A204.1 (cell line): ENCODE data around the gene COBL.
"Not testable (repeated sequence)": the region's sequence is repeated elsewhere in the genome, so short reads cannot be mapped to it uniquely, and the experiment has no call there.

Experiments used
- FAIRE-seq: peaks from 2 replicates; lab custom pipeline; 2012; peaks lifted over from hg19 to GRCh38; lab: Jason Lieb, UNC

COBL gene

GRCh38 chr7:50990214-50990613 lies 326.4 kb downstream of the COBL start:
- not testable (repeated sequence) for FAIRE-seq

GRCh38 chr7:50988988-50989387 lies 327.6 kb downstream of the COBL start:
- FAIRE-seq: no peak

- FAIRE-seq: no peak
Measured at GRCh38 chr7:50988465-50988864, 328.1 kb downstream of the COBL start.

- FAIRE-seq: no peak
Measured at GRCh38 chr7:50985096-50985495, 331.5 kb downstream of the COBL start.

GRCh38 chr7:50983850-50984249 lies 332.8 kb downstream of the COBL start:
- no peak for FAIRE-seq

GRCh38 chr7:50982626-50983025 lies 334.0 kb downstream of the COBL start:
- no peak for FAIRE-seq

- no peak for FAIRE-seq
Measured at GRCh38 chr7:50981743-50982142, 334.9 kb downstream of the COBL start.

- no peak for FAIRE-seq
Measured at GRCh38 chr7:50980411-50980810, 336.2 kb downstream of the COBL start.

GRCh38 chr7:50978633-50979215 lies 337.9 kb downstream of the COBL start:
- FAIRE-seq: no peak

- FAIRE-seq: no peak
Measured at GRCh38 chr7:50977421-50977820, 339.2 kb downstream of the COBL start.

GRCh38 chr7:50976064-50976463 lies 340.5 kb downstream of the COBL start:
- no peak for FAIRE-seq

- no peak for FAIRE-seq
Measured at GRCh38 chr7:50974240-50974639, 342.4 kb downstream of the COBL start.

- FAIRE-seq: no peak
Measured at GRCh38 chr7:50973814-50974213, 342.8 kb downstream of the COBL start.

- no peak for FAIRE-seq
Measured at GRCh38 chr7:50970092-50970491, 346.5 kb downstream of the COBL start.
